ENCODE data around the gene VAV3.
"Not testable (repeated sequence)": the region's sequence is repeated elsewhere in the genome, so short reads cannot be mapped to it uniquely, and the experiment has no call there.

Gene VAV3

GRCh38 chr1:107844541-107845194 is 120.3 kb downstream of the VAV3 start:
- not testable (repeated sequence) for DNase-seq (ENCODE audit: low read depth in 4 of 4, low spot score in 1 of 4)

DNA sequence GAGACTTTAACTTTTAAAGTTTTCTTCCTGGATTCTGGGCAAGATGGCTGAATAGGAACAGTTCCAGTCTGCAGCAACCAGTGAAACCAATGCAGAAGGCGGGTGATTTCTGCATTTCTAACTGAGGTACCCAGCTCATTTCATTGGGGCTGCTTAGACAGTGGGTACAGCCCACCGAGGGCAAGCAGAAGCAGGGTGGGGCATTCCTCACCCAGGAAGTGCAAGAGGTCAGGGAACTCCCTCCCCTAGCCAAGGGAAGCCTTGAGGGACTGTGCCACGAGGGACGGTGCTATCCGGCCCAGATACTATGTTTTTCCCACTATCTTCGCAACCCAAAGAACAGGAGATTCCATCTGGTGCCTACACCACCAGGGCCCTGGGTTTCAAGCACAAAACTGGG is 121.0 kb downstream of the VAV3 start:
- no peak for DNase-seq (ENCODE audit: low read depth in 4 of 4, low spot score in 1 of 4)

- no peak for DNase-seq (ENCODE audit: low read depth in 4 of 4, low spot score in 1 of 4)
Observed at GRCh38 chr1:107842241-107842640, 122.7 kb downstream of the VAV3 start.

GRCh38 chr1:107840725-107841124 is 124.3 kb downstream of the VAV3 start:
- DNase-seq (ENCODE audit: low read depth in 4 of 4, low spot score in 1 of 4), result no peak

DNA sequence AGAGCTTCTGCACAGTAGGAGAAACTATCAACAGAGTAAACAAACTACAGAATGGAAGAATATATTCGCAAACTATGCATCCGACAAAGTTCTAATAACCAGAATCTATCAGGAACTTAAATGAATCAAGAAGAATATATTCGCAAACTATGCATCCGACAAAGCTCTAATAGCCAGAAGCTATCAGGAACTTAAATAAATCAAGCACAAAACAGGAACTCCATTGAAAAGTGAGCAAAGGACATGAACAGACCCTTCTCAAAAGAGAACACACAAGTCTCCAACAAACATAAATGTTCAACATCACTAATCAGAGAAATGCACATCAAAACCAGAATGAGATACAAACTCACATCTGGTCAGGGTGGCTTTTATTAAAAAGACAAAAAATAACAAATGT is 126.9 kb downstream of the VAV3 start:
- no peak for DNase-seq (ENCODE audit: low read depth in 4 of 4, low spot score in 1 of 4)

DNA sequence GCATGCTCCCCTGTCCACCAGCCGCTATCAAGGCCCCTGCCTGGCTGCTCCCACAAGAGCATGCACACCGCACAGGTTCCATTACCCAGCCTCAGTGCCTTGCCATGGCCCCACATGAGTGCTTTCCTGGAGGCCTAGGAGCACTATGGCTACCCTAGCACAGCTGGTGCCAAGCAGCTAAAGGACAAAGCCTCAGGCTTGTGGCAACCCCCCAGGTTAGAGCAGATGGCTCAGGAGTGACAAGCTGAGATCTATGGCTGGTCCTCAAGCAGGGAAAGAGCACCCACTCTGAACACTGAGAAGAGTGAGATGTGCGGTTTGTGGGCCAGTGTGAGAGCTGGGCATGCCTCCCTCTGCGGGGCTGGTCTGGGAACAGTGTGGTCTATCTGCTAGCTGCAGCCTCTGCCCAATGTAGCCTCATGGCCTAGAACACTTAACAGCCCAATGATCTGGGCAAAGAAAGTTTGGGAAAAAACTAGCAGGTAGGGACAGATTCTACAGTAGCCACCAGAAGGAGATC is 129.8 kb downstream of the VAV3 start:
- no peak for DNase-seq (ENCODE audit: low read depth in 4 of 4, low spot score in 1 of 4)

DNA sequence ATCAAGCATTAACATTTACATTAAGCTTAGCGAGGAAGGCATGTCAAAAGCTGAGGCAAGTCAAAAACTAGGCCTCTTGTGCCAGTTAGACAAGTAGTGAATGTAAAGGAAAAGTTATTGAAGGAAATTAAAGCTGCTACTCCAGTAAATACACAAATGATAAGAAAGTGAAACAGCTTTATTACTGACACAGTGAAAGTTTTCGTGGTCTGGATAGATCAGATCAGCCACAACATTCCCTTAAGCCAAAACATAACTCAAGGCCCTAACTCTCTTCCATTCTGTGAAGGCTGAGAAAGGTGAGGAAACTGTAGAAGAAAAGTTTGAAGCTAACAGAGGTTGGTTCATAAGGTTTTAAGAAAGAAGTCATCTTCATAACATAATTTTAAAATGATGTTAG is 131.9 kb downstream of the VAV3 start:
- no peak for DNase-seq (ENCODE audit: low read depth in 4 of 4, low spot score in 1 of 4)

DNA sequence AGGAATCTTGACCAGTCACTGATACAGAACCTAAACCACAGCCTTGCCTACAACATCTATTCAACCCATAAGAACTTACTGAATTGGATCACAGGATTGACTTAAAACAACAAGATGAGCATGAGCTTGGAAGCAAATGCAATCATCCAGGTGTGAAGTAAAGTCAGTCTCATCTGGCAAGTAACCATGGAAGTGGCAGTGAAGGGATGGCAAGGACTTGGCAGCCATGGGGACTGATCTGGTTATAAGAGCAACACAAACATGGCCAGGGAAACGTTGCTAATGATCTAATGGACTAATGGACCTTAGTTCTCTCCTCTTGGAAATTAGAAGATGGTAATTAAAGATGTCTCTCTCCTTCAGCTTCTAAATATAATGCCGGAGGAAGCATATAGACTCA is 133.1 kb downstream of the VAV3 start:
- DNase-seq (ENCODE audit: low read depth in 4 of 4, low spot score in 1 of 4), result no peak

GRCh38 chr1:107830526-107830925 is 134.5 kb downstream of the VAV3 start:
- DNase-seq (ENCODE audit: low read depth in 4 of 4, low spot score in 1 of 4), result no peak

DNA sequence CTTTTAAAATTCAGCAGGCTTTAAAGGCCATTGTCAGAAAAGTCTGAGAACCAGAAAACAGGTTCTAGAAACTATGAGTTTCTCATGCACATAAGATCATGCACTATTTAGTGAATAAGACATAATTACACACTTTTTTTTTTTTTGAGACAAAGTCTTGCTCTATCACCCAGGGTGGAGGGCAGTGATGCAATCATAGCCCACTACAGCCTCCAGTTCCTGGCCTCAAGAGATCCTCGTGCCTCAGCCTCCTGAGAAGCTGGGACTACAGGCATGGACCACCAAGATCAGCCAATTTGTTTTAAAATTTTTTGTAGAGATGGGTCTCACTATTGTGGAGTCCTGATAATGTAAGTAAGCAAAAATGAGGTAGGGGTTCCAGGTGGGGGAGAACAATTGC is 134.9 kb downstream of the VAV3 start:
- DNase-seq (ENCODE audit: low read depth in 4 of 4, low spot score in 1 of 4), result no peak

DNA sequence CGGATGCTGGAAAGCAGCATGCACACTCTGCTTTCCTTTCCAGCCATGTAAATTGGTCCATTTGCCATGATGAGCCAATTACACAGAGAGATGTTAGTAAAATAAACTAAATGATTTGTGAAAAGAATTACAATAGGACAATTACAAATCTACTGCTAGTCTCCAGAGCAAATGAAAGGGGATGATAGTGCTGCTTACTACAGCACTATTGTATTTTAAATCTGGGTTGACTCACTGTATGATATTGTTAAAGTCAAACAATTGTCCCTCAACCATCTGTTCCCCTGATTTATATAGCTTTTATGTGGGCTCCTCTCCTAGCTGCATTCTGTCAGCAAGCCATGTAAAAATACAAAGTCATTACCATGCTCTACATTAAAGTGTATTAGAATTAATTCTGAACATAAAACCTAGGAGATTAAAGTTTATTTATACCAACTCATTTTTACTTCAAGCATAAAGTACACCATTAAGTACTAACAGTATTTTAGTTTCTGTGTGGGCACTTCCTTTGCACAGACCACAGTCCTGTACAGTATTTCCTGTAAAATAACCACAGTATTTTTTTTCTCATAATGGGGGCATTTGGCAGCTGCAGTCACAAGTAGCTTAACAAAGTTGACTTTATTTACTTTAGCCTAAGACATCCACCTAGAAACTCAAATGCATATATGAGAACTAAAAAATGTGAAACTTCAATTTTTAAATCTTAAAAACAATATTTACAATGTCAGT is 135.8 kb downstream of the VAV3 start:
- no peak for DNase-seq (ENCODE audit: low read depth in 4 of 4, low spot score in 1 of 4)

DNA sequence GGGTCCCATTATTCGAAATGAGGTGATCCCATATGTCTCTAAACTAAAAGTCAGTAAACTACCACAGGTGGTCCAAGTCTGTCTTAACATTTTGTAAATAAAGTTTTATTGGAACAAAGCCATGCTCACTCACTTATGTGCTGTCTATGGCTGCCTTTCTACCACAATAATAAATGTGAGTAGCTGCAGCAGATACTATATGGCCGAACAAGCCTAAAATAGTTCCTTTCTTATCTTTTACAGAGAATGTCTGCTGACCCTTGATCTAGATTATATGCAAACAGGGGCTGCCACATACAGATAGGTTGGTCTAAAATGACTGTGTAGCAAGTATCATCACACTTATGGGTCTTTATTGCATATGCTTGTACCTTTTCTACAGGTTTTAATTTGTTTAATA is 140.0 kb downstream of the VAV3 start:
- DNase-seq (ENCODE audit: low read depth in 4 of 4, low spot score in 1 of 4), result no peak

DNA sequence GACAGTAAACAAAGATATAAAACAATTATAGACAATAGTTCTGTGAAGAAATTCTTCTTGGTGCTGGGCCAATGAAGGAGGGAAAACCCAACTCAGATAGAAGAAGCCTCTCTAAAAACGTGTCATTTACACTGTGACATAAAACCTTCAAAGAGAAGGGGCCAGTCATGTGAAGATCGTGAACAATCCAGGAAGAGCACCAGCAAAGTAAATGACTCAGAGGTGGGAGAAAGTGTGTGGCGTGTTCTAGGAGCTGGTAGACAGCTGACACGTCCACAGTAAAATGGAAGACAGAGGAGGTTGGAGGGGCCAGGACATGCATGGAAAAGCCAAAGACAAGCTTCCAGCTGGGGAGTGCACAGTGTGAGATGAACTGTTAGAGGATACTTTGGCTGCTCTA is 143.6 kb downstream of the VAV3 start:
- peak in 3 of 4 experiments; percentile 4 to 23 (median 10) for DNase-seq (ENCODE audit: low read depth in 4 of 4, low spot score in 1 of 4)

DNA sequence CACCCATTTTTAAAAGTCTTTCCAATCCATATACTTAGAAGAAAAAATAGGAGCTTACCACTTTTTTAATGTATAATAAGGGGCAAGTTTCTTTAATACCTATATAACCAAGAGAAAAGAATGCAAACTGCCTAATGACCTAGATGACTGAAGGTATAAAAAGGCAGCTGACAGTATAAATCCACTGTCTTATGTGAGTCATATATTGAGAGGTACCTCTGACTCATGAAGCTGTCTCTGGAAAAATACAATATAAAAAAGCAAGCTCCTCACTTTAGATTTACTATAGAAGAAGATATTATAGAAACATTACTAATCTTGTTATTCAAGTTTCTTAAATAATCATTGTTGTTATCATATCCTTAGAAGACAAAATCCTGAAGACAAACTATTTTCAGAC is 144.2 kb downstream of the VAV3 start:
- DNase-seq (ENCODE audit: low read depth in 4 of 4, low spot score in 1 of 4), result no peak

GRCh38 chr1:107817935-107818334 is 147.0 kb downstream of the VAV3 start:
- DNase-seq (ENCODE audit: low read depth in 4 of 4, low spot score in 1 of 4), result no peak

GRCh38 chr1:107817206-107817605 is 147.8 kb downstream of the VAV3 start:
- DNase-seq (ENCODE audit: low read depth in 4 of 4, low spot score in 1 of 4), result no peak

DNA sequence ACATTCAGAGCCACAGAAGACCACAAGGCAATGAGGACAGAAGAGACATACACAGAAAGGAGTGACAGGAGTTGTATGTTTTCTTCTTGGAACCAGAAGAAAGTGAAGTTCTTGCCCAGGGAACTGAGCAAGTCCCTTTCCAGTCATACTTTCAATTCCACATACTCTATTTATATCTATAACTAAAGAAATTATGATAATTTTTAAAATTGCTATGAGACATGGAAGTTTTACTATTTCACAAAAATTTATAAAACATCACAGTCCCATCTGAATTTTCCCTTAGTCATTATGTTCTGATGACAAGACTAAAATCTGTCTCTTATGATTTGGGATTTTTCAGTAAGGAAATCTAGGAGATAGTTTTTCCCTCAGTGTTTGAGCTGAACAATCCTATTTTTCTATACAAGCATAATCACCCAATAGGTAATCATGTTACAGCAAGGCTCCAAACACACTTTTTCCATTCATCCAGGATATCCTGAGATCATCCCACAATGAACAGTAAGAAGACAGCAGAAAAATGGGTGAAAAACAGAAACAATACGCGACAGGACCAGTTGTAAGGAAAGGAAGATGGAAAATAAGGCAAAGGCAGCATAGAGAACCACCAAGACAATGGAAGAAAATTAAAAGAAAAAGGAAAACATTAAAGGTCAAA is 154.6 kb downstream of the VAV3 start:
- no peak for DNase-seq (ENCODE audit: low read depth in 4 of 4, low spot score in 1 of 4)

DNA sequence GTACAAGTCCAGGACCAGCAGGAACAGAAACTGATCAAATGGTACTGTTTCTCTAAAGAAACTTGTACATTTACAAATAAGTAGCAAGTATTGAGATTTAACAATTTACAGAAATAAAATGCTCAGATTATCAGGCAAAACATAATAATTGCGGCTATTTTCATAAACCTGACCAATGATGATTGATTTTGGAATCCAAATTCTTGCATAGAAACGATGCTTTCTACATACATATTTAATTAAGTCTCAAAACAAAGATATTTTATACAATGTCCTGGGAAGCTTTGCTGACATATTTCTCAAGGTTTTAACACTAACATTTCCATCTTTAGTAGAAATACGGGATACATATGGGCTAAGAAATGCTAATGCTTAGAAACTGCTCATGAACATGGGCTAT is 157.1 kb downstream of the VAV3 start:
- no peak for DNase-seq (ENCODE audit: low read depth in 4 of 4, low spot score in 1 of 4)

DNA sequence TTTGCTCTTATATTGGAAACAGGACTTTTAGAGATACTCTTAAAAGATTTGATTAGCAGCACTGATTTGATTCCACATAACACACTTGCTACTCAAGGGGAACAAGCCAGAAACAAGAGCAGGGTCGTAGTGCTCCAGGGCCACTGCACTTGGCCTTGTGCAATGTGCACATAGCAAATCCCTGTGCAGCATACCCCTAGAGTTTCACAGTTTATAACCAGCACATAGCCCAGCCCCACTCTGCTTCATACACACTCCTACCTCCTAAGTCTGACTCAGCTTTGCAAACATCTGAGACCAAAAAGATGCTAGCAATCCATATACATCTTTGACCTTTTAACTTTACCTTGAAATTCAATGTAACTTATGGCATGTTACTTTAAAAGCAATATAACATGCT is 157.6 kb downstream of the VAV3 start:
- DNase-seq (ENCODE audit: low read depth in 4 of 4, low spot score in 1 of 4), result no peak

GRCh38 chr1:107806902-107807301 is 158.1 kb downstream of the VAV3 start:
- DNase-seq (ENCODE audit: low read depth in 4 of 4, low spot score in 1 of 4), result no peak

DNA sequence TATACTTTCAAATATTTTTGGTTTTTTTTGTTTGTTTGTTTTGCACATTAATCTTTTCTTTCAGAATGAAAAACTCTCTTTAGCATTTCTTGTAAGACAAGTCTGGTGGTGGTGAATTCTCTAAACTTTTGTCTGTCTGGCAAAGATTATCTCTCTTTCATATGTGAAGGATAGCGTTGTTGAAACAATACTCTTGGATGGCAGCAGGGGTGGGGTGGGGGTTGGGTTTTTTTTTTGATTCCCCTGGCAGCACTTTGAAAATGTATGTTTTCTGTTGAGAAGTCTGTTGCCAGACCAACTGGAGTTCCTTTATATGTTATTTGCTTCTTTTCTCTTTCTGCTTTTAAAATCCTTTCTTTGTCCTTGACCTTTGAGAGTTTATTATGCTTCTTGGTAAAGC is 160.2 kb downstream of the VAV3 start:
- DNase-seq (ENCODE audit: low read depth in 4 of 4, low spot score in 1 of 4), result no peak

DNA sequence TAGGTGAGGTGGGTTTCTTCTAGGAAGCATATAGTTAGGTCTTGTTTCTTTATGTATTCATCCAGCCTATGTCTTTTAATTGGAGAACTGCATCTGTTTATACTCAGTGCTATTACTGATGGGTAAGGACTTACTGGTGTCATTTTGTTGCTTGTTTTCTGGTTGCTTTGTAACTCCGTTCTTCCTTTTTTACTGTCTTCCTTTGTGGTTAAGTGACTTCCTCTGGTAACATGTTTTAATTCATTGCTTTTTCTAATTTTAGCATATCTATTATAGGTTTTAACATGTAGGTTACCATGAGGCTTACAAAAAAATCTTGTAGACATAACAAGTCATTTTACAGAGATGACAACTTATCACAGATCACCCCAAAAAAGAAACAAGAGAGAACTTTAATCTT is 160.8 kb downstream of the VAV3 start:
- DNase-seq (ENCODE audit: low read depth in 4 of 4, low spot score in 1 of 4), result no peak

All from stimulated activated CD4-positive, alpha-beta T cell treated with anti-CD3 and anti-CD28 coated beads, Interleukin-1b, Interleukin-23, amount 100 ng/mL, for 24 hours (primary cell).